Measurements from ENCODE around the gene SPDYE3.
"Not testable (repeated sequence)": the region's sequence is repeated elsewhere in the genome, so short reads cannot be mapped to it uniquely, and the experiment has no call there.

SPDYE3 gene

DNA sequence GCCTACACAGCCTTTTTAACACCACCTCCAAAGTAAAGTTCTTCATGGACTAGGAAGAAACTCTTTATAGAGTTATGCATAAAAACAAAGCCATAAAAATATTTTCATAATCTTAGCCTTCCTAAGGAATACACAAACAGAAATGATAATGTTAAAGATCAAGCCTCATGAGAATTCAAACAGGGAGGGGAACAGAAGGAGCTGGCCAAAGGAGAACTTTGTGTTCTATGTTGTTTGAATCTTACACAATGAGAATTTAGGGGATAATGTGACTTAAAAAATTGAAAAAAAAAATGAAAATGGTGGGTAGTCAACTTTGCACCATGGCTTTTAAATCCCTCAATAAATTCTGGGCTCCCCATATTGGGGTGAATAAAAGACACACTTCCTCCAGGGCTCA is 41.3 kb downstream of the SPDYE3 start:
- DNase-seq (ENCODE audit: low read depth in 3 of 3, low spot score in 1 of 3), result no peak

GRCh38 chr7:100349757-100350156 is 42.3 kb downstream of the SPDYE3 start:
- no peak for DNase-seq (ENCODE audit: low read depth in 3 of 3, low spot score in 1 of 3)

DNA sequence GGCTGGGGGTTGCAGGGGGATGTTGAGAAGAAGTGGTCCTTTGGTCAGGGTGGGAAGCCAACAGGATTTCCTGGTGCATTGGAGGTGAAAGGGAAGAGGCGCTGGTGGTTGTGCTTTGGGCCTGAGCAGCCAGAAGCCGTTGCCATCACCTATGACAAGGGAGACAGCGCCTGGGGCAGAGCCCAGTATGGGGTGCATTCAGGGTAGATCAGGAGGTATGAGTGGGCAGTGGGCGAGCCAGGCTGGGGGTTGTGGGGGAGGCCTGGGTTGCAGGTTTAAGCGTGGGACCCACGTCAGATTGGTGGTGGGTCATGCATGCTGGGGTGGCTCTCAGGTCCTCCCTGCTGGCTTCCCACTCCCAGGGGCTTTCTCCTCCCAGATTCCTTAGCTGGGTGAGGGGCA is 44.2 kb downstream of the SPDYE3 start:
- DNase-seq (ENCODE audit: low read depth in 3 of 3, low spot score in 1 of 3), result no peak

GRCh38 chr7:100352230-100352781 is 44.8 kb downstream of the SPDYE3 start:
- DNase-seq (ENCODE audit: low read depth in 3 of 3, low spot score in 1 of 3), result not testable (repeated sequence)

GRCh38 chr7:100352984-100353684 is 45.6 kb downstream of the SPDYE3 start:
- DNase-seq (ENCODE audit: low read depth in 3 of 3, low spot score in 1 of 3), result no peak

GRCh38 chr7:100353685-100354330 is 46.3 kb downstream of the SPDYE3 start:
- no peak for DNase-seq (ENCODE audit: low read depth in 3 of 3, low spot score in 1 of 3)

DNA sequence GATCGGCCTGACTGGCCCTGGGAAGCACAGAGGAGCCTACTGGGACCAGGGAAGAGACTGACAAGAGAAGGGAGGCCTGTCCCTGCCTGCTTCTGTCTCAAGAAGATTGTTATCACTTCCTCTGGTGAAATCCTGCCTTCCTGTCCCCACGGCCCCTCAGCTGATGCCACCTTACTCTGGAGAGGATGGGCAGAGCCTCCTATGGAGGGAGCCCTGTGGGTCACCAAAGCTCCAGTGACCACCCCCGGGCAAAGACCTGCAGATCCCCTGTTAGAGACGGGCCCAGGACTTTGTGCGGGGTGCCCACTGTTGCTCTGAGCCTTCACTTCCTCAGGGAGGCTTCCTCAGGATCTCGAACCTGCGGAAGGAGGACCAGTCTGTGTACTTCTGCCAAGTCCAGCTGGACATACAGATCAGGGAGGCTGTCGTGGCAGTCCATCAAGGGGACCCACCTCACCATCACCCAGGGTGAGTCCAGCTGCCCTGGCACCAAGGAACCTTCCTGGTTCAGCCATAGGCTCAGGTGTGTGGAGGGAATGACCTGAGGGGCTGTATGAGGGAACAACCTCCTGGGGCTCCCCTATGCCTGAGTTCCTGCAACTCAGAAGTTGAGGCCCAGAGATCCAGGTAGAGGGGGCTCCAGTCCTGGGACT is 49.0 kb downstream of the SPDYE3 start:
- no peak for DNase-seq (ENCODE audit: low read depth in 3 of 3, low spot score in 1 of 3)

DNA sequence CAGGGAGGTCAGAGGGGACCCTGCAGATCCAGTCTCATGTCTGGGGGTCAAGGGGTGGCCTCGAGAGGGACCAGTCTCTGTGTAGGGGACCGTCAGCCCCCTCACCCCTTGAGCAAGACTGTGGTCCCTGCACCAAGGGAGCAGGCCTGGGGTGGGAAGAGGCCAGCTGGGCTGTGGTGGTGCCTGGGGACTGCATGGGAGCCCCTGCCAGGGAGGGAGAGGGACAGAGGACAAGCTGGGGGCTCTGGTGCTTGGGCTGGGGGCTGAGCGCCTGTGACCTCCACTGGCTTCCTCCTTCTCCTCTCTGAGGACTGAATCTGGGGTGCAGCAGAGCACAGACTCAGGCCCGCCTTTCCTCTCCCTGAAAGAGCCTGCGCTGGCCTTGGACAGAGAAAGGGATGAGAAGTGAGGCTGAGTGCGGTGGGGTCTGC is 49.6 kb downstream of the SPDYE3 start:
- no peak for DNase-seq (ENCODE audit: low read depth in 3 of 3, low spot score in 1 of 3)

GRCh38 chr7:100358027-100358856 is 50.7 kb downstream of the SPDYE3 start, which contains the start of gene PILRB:
Gene PILRB, plus strand, starts transcription at chr7:100358117. Its CDS starts 186 bp downstream, at chr7:100358303.
- no peak for DNase-seq (ENCODE audit: low read depth in 3 of 3, low spot score in 1 of 3)

- no peak for DNase-seq (ENCODE audit: low read depth in 3 of 3, low spot score in 1 of 3)
Observed at GRCh38 chr7:100358857-100359212, 51.3 kb downstream of the SPDYE3 start.

GRCh38 chr7:100360135-100360854 is 52.8 kb downstream of the SPDYE3 start:
- no peak for DNase-seq (ENCODE audit: low read depth in 3 of 3, low spot score in 1 of 3)

GRCh38 chr7:100363098-100363497 is 55.6 kb downstream of the SPDYE3 start:
- DNase-seq (ENCODE audit: low read depth in 3 of 3, low spot score in 1 of 3), result no peak

DNA sequence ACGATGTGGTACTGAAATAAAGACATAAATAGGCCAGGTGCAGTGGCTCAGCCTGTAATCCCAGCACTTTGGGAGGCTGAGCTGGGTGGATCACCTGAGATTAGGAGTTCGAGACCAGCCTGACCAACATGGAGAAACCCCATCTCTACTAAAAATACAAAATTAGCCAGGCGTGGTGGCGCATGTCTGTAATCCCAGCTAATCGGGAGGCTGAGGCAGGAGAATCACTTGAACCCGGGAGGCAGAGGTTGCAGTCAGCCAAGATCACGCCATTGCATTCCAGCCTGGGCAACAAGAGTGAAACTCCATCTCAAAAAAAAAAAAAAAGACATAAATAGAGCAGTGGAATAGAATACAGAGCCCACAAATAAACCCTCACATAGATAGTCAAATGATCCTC is 56.3 kb downstream of the SPDYE3 start:
- DNase-seq (ENCODE audit: low read depth in 3 of 3, low spot score in 1 of 3), result not testable (repeated sequence)

DNA sequence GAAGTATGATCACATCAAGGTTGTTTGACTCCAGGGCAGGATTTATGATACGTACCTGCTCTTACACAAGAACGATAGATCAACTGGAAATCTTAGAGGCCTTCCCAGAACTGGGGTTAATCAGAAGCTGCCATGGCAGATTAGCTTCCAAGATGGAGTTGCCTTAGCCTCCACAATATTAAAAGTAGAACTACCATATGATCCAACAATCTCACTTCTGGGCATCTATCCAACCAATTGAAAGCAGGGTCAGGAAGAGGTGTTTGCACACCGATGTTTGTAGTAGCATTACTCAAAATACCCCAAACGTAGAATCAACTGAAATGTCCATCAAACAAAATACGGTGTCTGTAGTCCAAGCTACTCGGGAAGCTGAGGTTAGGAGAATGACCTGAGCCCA is 57.0 kb downstream of the SPDYE3 start:
- DNase-seq (ENCODE audit: low read depth in 3 of 3, low spot score in 1 of 3), result no peak

GRCh38 chr7:100365998-100366367 is 58.5 kb downstream of the SPDYE3 start:
- DNase-seq (ENCODE audit: low read depth in 3 of 3, low spot score in 1 of 3), result not testable (repeated sequence)

DNA sequence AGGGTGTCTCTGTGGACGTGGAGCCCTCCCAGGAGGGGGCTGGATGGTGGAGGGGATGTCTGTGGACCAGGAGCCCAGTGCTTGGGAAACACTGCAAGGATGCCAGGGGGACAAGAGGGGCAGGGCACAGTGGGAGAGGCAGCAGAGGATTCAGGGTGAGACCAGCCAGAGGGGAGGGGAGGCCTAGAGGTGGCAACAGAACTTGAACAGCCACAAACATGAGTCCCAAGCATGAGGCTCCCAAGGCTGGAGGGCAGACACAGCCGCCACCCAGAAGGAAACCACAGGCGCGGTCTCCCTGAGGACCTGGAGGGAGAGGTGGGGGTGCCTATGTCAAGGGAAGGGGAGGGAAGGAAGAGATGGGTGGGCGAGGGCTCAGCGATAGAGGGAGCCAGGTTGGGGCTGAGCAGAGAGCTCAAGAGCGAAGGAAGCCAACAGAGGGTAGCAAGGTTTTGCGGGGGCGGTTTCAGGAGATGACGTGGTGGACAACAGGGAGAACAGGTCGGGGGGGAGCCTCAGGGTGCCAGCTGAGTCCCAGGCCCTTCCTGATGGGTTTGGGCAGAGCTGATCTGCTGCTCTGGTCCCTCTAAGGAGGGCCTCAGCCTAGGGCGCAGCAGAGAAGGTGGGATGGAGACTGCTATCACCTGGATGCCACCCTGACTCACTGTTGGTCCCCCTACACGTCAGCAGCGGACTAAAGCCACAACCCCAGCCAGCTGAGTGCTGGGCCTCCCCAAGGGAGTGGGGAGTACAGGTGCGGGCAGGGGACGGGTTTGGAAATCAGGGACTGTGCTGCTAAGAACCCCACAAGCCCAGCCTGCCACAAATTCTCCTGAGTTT is 59.1 kb downstream of the SPDYE3 start:
- DNase-seq (ENCODE audit: low read depth in 3 of 3, low spot score in 1 of 3), result no peak

DNA sequence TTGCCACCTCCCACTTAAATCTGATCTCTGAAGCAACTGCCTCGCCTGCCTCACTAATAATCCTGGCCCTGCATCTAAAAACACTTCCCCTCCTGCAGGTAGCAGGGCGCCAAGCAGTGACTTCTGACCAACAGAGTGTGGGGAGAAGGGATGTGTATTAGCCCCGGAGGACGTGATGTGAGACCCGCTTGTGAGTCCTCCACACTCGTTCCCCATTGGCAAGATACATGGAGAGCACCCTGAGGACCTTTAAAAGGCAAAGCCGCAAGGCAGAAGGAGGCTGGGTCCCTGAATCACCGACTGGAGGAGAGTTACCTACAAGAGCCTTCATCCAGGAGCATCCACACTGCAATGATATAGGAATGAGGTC is 59.7 kb downstream of the SPDYE3 start:
- DNase-seq (ENCODE audit: low read depth in 3 of 3, low spot score in 1 of 3), result no peak

GRCh38 chr7:100367676-100368613 is 60.4 kb downstream of the SPDYE3 start:
- DNase-seq (ENCODE audit: low read depth in 3 of 3, low spot score in 1 of 3), result no peak

GRCh38 chr7:100369105-100369504 is 61.6 kb downstream of the SPDYE3 start:
- DNase-seq (ENCODE audit: low read depth in 3 of 3, low spot score in 1 of 3), result no peak
